Medulla oblongata (tissue), 1 donor: ENCODE measurements around the gene PRKCG.
A peak's percentile ranks its signal among the peaks of the same experiment; 100 is the strongest.
"Not testable (repeated sequence)": the region's sequence is repeated elsewhere in the genome, so short reads cannot be mapped to it uniquely, and the experiment has no call there.

Source experiments
- DNase-seq: peaks from one replicate; pipeline ENCODE4 v3.0.0-alpha.2; 2015; ENCODE audit errors: extremely low spot score

Gene PRKCG

GRCh38 chr19:53881482-53882390, at the start of gene PRKCG:
PRKCG (plus strand) TSS chr19:53882197; CDS start chr19:53882495, 298 bp downstream.
- no peak for DNase-seq

DNA sequence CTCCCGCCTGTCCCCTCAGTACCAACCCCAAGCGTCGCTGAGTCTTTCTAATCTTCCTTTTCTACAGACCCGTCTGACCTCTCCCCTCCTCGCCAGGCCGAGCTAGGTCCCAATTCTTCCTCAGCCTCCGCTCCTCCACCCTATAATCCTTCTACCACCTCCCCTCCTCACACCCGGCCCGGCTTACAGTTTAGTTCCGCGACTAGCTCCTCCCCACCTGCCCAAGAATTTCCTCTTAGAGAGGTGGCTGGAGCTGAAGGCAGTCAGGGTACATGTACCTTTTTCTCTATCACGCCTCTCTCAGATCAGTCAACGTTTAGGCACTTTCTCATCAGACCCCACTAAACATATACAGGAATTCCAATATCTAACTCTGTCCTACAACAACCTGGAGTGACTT, 49.1 kb upstream of the PRKCG start:
- DNase-seq: not testable (repeated sequence)

GRCh38 chr19:53838446-53838845, 43.6 kb upstream of the PRKCG start:
- DNase-seq: not testable (repeated sequence)

GRCh38 chr19:53840241-53840640, 41.8 kb upstream of the PRKCG start:
- DNase-seq: not testable (repeated sequence)

DNA sequence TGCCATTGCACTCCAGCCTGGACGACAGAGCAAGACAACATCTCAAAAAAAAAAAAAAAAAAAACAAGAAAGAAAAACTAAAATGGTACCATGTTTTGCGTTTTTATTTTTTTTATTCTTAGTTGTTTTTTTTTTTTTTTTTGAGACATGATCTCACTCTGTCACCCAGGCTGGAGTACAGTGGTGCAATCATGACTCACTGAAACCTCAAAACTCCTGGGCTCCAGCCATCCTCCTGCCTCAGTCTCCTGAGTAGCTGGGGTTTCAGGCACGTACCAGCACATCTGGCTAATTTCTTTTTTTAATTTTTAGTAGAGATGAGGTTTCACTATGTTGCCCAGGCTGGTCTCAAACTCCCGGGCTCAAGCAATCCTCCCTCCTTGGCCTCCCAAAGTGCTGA, 41.1 kb upstream of the PRKCG start:
- not testable (repeated sequence) for DNase-seq

- DNase-seq: no peak
Observed at GRCh38 chr19:53844849-53845246, 37.1 kb upstream of the PRKCG start.

- DNase-seq: no peak
Observed at GRCh38 chr19:53847555-53847954, 34.4 kb upstream of the PRKCG start.

DNA sequence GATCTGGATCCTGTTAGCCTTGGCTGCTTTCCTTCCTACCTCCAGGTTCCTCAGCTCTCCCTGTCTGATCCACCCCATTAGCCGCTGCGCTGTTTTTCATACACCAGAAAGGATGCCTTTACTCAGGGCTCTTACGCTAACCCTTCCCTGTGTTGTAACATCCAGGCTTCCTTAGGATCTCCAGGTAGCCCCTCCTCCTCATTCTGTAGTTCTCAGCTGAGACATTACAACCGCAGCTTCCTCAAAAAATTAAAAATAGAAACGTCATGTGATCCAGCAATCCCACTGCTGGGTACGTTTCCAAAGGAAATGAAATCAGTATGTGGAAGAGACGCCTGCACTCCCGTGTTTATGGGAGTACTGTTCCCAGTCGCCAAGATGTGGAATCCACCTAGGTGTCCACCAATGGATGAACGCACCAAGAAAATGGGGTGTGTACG, 32.7 kb upstream of the PRKCG start:
- no peak for DNase-seq

DNA sequence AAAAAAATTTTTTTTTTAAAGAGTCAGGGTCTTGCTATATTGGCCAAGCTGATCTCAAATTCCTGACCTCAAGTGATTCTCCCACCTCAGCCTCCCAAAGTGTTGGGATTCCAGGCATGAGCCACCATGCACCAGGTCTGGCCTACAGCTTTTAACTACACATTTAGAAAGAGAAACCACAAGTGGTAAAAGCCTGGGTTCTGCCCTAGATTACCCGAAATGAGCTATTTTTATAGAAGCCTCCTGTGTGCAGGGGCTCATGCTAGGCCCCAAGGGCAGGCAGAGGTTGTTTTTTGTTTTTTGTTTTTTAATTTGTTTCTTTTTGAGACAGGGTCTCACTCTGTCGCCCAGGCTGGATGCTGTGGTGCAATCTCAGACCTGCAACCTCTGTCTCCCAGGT, 28.3 kb upstream of the PRKCG start:
- DNase-seq: no peak

- peak; percentile 88 for DNase-seq
Observed at GRCh38 chr19:53864308-53864836, 17.6 kb upstream of the PRKCG start.

DNA sequence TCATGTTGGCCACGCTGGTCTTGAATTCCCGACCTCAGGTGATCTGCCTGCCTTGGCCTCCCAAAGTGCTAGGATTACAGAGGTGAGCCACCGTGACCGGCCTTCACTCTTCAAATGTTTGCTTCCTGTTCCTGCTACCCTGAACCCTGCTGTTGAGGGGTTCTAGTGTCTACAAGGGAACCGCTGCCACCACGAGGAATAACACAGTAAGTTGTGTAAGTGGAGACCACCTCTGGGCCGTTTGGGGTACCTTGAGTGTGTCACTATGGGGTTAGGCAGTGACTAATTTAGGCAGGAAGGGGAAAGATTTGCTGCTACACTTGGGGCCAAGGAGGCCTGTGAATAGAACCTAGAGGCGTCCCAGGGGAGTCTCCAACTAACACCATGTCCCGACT, 16.5 kb upstream of the PRKCG start:
- peak; percentile 44 for DNase-seq

DNA sequence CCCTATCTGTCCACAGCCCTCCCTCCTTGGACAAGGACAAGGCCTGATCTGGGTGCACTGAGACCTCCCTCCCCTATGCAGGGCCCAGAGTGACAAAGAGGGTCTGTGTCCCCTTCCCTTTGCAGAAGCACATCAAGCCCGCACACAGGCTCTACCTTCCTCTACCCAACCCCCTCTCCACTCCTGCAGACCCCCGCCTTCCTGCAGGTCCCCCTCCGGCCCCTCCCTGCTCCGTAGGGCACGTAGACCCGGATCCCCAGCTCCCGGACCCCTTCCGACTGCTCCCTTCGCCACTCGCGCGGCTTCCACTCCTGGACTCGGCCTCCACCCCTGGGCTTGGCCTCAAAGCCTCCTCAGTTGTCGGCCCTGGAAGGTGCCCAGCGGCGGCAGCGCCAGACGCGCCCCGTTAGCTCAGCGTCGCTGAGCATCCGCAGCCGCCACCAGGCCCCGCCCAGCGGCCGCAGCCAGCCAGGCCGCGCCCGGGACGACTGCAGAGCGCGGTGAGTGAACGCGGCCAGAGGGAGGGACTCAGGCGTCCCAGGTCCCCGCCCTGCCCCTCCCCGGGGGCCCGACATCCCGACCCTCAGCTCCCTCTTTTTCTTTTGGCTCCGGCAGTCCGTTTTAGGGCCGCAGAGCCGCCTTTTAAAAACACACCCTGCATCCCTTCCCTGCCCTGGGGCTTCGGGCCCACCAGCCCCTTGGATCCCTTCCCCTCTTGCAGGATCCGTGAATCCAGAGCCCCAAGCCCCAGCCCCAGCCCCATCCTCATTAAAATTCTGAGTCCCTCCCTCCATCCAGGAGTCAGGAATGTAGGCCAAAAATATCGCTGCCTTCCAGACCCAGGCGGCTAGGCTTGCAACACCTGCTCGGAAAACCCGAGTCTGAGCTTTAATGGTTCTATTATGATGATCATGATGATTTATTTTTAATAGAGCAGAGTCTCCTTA, 15.8 kb upstream of the PRKCG start:
- DNase-seq: peak; percentile 77

DNA sequence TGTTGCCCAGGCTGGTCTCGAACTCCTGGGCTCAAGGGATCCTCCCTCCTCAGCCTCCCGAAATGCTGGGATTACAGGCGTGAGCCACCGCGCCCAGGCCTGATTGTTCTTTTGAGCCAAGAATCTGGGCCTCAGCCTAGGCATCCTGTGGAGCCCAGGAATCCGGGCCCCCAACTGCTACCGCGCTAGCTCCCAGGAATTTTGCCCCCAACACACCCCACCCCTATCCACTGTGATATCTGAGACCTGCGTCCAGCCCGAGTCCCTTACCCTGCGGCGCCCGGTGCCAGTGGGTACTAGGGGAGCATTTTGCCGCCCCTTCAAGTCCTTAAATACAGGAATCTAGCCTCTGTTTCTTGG, 15.2 kb upstream of the PRKCG start:
- no peak for DNase-seq

DNA sequence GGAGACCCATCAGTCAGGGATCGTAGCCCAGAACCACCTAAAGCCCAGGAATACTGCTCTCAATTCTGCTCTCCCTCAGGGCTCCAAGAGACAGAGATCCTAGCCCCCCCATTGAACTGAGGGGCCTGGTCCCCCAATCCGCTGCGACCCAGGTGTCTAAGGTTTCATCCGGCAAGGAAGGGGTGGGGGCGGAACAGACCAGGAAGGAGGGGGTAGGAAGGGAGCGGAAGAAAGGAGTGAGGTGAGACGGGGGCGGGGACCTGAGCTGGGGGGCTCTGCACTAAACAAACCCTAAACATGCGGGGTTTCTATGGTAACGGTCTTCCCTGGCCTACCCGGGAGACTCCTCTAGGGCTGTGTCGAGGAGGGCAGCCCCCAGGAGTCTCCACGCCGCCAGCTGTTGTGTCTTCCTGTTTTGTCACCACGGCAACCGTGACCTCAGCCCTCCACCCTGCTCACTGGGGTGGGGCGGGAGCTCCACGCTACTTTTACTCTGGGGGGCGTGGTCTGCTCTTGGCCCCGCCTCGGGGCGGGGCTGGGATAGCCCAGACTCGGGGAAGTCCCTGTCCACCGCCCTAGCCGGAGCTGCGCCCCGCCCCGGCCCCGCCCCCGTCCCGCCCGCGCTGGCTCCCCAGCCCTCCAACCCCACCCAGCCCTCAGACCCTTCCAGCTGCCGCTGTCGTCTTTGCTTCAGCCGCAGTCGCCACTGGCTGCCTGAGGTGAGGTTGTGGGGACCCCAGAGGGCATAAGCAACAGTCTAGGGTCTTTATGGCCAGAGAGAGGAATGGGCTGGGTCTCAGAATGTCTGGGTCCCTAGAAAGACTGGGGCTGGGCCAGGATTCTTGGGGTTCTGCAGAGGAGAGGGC, 14.5 kb upstream of the PRKCG start, which contains the start of gene MYADM:
Gene MYADM, plus strand, starts transcription at position 659 of the 866 bp plus-strand sequence. CDS start 5,647 bp downstream, outside the sequence.
- DNase-seq: peak; percentile 99

GRCh38 chr19:53868091-53868891, 13.7 kb upstream of the PRKCG start:
- DNase-seq: peak; percentile 35

- peak; percentile 62 for DNase-seq
Observed at GRCh38 chr19:53868892-53869804, 12.8 kb upstream of the PRKCG start.

DNA sequence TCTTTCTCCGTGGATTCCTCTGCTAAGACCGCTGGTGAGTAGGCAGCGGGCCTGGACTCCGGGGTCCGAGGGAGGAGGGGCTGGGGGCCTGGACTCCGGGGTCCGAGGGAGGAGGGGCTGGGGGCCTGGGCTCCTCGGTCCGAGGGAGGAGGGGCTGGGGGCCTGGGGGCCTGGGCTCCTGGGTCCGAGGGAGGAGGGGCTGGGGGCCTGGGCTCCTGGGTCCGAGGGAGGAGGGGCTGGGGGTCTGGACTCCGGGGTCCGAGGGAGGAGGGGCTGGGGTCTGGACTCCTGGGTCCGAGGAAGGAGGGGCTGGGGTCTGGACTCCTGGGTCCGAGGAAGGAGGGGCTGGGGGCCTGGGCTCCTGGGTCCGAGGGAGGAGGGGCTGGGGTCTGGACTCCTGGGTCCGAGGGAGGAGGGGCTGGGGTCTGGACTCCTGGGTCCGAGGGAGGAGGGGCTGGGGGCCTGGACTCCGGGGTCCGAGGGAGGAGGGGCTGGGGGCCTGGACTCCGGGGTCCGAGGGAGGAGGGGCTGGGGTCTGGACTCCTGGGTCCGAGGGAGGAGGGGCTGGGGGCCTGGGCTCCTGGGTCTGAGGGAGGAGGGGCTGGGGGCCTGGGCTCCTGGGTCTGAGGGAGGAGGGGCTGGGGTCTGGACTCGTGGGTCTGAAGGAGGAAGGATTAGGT, 12.1 kb upstream of the PRKCG start:
- not testable (repeated sequence) for DNase-seq

GRCh38 chr19:53870485-53870844, 11.5 kb upstream of the PRKCG start:
- peak; percentile 57 for DNase-seq

DNA sequence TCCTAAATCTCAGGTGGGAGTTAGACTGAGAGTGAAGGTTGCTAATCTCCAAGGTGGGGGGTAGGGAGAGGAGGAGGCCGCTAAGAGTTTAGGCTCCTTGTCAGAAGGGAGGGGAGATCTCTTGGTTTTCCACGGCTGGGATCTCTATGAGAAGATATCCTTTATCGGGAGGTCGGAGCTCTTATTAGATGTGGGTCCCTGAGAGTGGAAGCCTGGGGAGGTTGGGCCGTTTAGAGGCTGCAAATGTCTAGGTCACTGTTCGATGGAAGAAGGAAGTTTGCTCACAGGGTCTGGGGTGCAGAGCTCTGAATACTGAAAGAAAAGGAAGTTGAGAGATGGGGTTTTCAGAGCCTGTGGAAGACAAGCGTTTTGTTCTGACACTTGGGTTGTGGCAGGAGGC, 10.5 kb upstream of the PRKCG start:
- peak; percentile 63 for DNase-seq
